HCT116 (cell line): ENCODE results near the gene KRTAP5-9. TPM values are rescaled to one million over a fixed set of nuclear protein-coding genes. Genes with fewer than 3 reads are reported as not detected.

Source experiments
- ATAC-seq: fragments of 200-7000 bp; cut with Tn5 transposase; 2 replicates; pipeline ENCODE4 v1.9.1; 2020; ENCODE audit warnings: mild to moderate bottlenecking, moderate library complexity
- BruUV-seq: library from RNA; stranded (reverse); fragments of 400-500 nt; replicated peaks from 2 replicates; lab custom pipeline; 2021; lab: Mats Ljungman, UMichigan
- CTCF ChIA-PET: fragments of 300-600 bp; sonication (Branson Sonifier 250); formaldehyde crosslinking; loops from one replicate; lab custom pipeline; 2021; ENCODE audit warnings: antibody characterized with exemption; lab: Charles Lee
- POLR2A ChIA-PET: fragments of 300-600, 350-600 bp; sonication (Branson Sonifier 250); formaldehyde crosslinking; loops from one replicate; lab custom pipeline; 2021; ENCODE audit warnings: antibody characterized with exemption; lab: Charles Lee
- RAD21 ChIA-PET, 2 experiments: fragments of 300-600 bp; sonication (Branson Sonifier 250); formaldehyde crosslinking; loops; one replicate each; lab custom pipeline; 2023; ENCODE audit warnings: low total read pairs in 2 of 2; ENCODE audit not compliant: uncharacterized antibody in 2 of 2, unreplicated experiment in 2 of 2, low non-redundant PET in 1 of 2; lab: Charles Lee
- DNase-seq: peaks from one replicate; pipeline ENCODE4 v3.0.0-alpha.2; 2010; ENCODE audit warnings: low read depth, low spot score
- H2AFZ ChIP-seq: fragments of 200-600 bp; shearing (Covaris generic), sonication (generic); 2 replicates; pipeline ENCODE4 v1.6.1; 2017; ENCODE audit warnings: low read depth, mixed run types, mixed read lengths, antibody characterized with exemption, low read length; ENCODE audit not compliant: poor library complexity, severe bottlenecking
- H3K27ac ChIP-seq: 2 replicates; pipeline ENCODE4 v1.5.1; 2012; ENCODE audit warnings: low read depth, low read length
- H3K27me3 ChIP-seq: fragments of 200-600 bp; sonication (generic); 2 replicates; pipeline ENCODE4 v1.6.1; 2016; ENCODE audit warnings: mixed run types, low read length, mixed read lengths; ENCODE audit not compliant: insufficient read depth
- H3K36me3 ChIP-seq, 2 experiments: fragments of 200-500 bp in 1 of 2; fragments of 200-600 bp in 1 of 2; sonication (Bioruptor generic) in 1 of 2; sonication (generic) in 1 of 2; 2 replicates each; pipeline versions ENCODE4 v1.5.1 to v1.6.1; 2014 to 2016; ENCODE audit warnings: low read length in 2 of 2, inconsistent platforms in 1 of 2, mixed read lengths in 1 of 2, mixed run types in 1 of 2; ENCODE audit not compliant: insufficient read depth in 2 of 2, control insufficient read depth in 1 of 2
- H3K4me1 ChIP-seq, 2 experiments: fragments of 200-600 bp in 1 of 2; sonication (generic) in 1 of 2; 2 replicates each; pipeline versions ENCODE4 v1.5.1 to v1.6.1; 2012 to 2017; ENCODE audit warnings: low read length in 2 of 2, inconsistent platforms in 1 of 2, mild to moderate bottlenecking in 1 of 2, mixed read lengths in 1 of 2, mixed run types in 1 of 2, moderate library complexity in 1 of 2; ENCODE audit not compliant: insufficient read depth in 2 of 2, control insufficient read depth in 1 of 2
- H3K4me2 ChIP-seq: fragments of 200-600 bp; sonication (generic); 2 replicates; pipeline ENCODE4 v1.6.1; 2017; ENCODE audit warnings: mixed run types, low read length, mixed read lengths
- H3K4me3 ChIP-seq, 2 experiments: fragments of 200-600 bp in 1 of 2; sonication (generic) in 1 of 2; replicated peaks in 1 of 2; 2 replicates each; pipeline ENCODE4 v1.5.1; 2011 to 2016; ENCODE audit warnings: low read length in 2 of 2, control low read depth in 1 of 2, low read depth in 1 of 2, mild to moderate bottlenecking in 1 of 2, mixed read lengths in 1 of 2, mixed run types in 1 of 2
- H3K79me2 ChIP-seq: fragments of 200-600 bp; sonication (generic); 2 replicates; pipeline ENCODE4 v1.6.1; 2017; ENCODE audit warnings: mild to moderate bottlenecking, mixed run types, low read length, moderate library complexity, mixed read lengths; ENCODE audit not compliant: insufficient read depth
- H3K9ac ChIP-seq: fragments of 200-600 bp; sonication (generic); 2 replicates; pipeline ENCODE4 v1.6.1; 2016; ENCODE audit warnings: low read length, mixed read lengths
- H3K9me2 ChIP-seq: fragments of 200-600 bp; sonication (generic), shearing (Covaris generic); 2 replicates; pipeline ENCODE4 v1.6.1; 2017; ENCODE audit warnings: mixed run types, mild to moderate bottlenecking, moderate library complexity; ENCODE audit not compliant: insufficient read depth
- H3K9me3 ChIP-seq, 2 experiments: fragments of 200-500 bp in 1 of 2; fragments of 200-600 bp in 1 of 2; sonication (Bioruptor generic) in 1 of 2; sonication (generic) in 1 of 2; 2 replicates each; pipeline ENCODE4 v1.6.1; 2014 to 2017; ENCODE audit warnings: low read length in 2 of 2, mixed read lengths in 2 of 2, inconsistent platforms in 1 of 2, low read depth in 1 of 2, mild to moderate bottlenecking in 1 of 2, mixed run types in 1 of 2, moderate library complexity in 1 of 2; ENCODE audit not compliant: control insufficient read depth in 1 of 2, insufficient read depth in 1 of 2
- H4K20me1 ChIP-seq: fragments of 200-600 bp; sonication (generic), shearing (Covaris generic); 2 replicates; pipeline ENCODE4 v1.6.1; 2017; ENCODE audit warnings: mixed run types, mild to moderate bottlenecking, moderate library complexity; ENCODE audit not compliant: insufficient read depth
- ATF3 ChIP-seq: IDR thresholded peaks from 2 replicates; pipeline ENCODE4 v1.6.1; 2012
- CBX3 ChIP-seq: IDR thresholded peaks from 2 replicates; pipeline ENCODE4 v1.6.1; 2012; ENCODE audit warnings: low read depth
- CEBPB ChIP-seq: IDR thresholded peaks from 2 replicates; pipeline ENCODE4 v1.6.1; 2012; ENCODE audit warnings: low read depth
- CTCF ChIP-seq, 3 experiments: fragments of 200-600 bp in 1 of 3; sonication (generic) in 1 of 3; IDR thresholded peaks in 2 of 3; conservative IDR thresholded peaks in 1 of 3; 2 replicates each; pipeline ENCODE4 v1.5.1; 2012 to 2017; ENCODE audit warnings: low read depth in 2 of 3, low read length in 2 of 3, antibody characterized with exemption in 1 of 3, borderline replicate concordance in 1 of 3, control low read depth in 1 of 3, mild to moderate bottlenecking in 1 of 3, mixed read lengths in 1 of 3, mixed run types in 1 of 3, moderate library complexity in 1 of 3; ENCODE audit not compliant: insufficient read depth in 1 of 3
- ELF1 ChIP-seq: IDR thresholded peaks from 2 replicates; pipeline ENCODE4 v1.6.1; 2012; ENCODE audit warnings: low read depth, borderline replicate concordance
- EZH2 ChIP-seq: fragments of 200-600 bp; sonication (generic); IDR thresholded peaks from 2 replicates; pipeline ENCODE4 v1.6.1; 2017; ENCODE audit warnings: antibody characterized with exemption, mixed run types
- EZH2phosphoT487 ChIP-seq: fragments of 200-600 bp; IDR thresholded peaks from 2 replicates; pipeline ENCODE4 v1.6.1; 2018; ENCODE audit warnings: antibody characterized with exemption, borderline replicate concordance
- FOSL1 ChIP-seq: IDR thresholded peaks from 2 replicates; pipeline ENCODE4 v1.6.1; 2012; ENCODE audit warnings: low read depth
- MAX ChIP-seq: IDR thresholded peaks from 2 replicates; pipeline ENCODE4 v1.6.1; 2012
- POLR2AphosphoS5 ChIP-seq: IDR thresholded peaks from 2 replicates; pipeline ENCODE4 v1.6.1; 2011; ENCODE audit warnings: mild to moderate bottlenecking, low read depth, low read length, moderate library complexity
- RAD21 ChIP-seq: IDR thresholded peaks from 2 replicates; pipeline ENCODE4 v1.6.1; 2012; ENCODE audit warnings: low read depth, mild to moderate bottlenecking
- REST ChIP-seq: IDR thresholded peaks from 2 replicates; pipeline ENCODE4 v1.6.1; 2012; ENCODE audit warnings: low read depth
- SIN3A ChIP-seq: IDR thresholded peaks from 2 replicates; pipeline ENCODE4 v1.6.1; 2012; ENCODE audit warnings: low read depth
- SP1 ChIP-seq: IDR thresholded peaks from 2 replicates; pipeline ENCODE4 v1.6.1; 2012; ENCODE audit warnings: low read depth
- SRF ChIP-seq: IDR thresholded peaks from 2 replicates; pipeline ENCODE4 v1.6.1; 2012; ENCODE audit warnings: low read depth
- TCF7L2 ChIP-seq: IDR thresholded peaks from 2 replicates; pipeline ENCODE4 v1.7.0; 2011; ENCODE audit warnings: borderline replicate concordance, inconsistent platforms; ENCODE audit not compliant: insufficient read depth, insufficient read length; ENCODE audit errors: extremely low read depth
- YY1 ChIP-seq: IDR thresholded peaks from 2 replicates; pipeline ENCODE4 v1.6.1; 2011; ENCODE audit warnings: low read length, low read depth, moderate library complexity, mild to moderate bottlenecking; ENCODE audit not compliant: insufficient replicate concordance; ENCODE audit errors: extremely low read depth
- ZBTB33 ChIP-seq: IDR thresholded peaks from 2 replicates; pipeline ENCODE4 v1.6.1; 2011; ENCODE audit warnings: mild to moderate bottlenecking, low read length, moderate library complexity; ENCODE audit not compliant: insufficient replicate concordance; ENCODE audit errors: extremely low read depth
- ZFX ChIP-seq: fragments of 450-650 bp; IDR thresholded peaks from 2 replicates; pipeline ENCODE4 v1.6.1; 2017
- ZNF274 ChIP-seq: fragments of 200-500 bp; sonication (Bioruptor generic); IDR thresholded peaks from 2 replicates; pipeline ENCODE4 v1.6.1; 2014; ENCODE audit warnings: mild to moderate bottlenecking, low read depth, low read length, inconsistent platforms
- intact Hi-C: fragments of 100-400 bp; cut with micrococcal nuclease; formaldehyde crosslinking; loops from 2 replicates; pipeline ENCODE4 v1.10.0; 2022
- total RNA-seq: library from RNA; stranded (reverse); gene quantifications from one replicate; pipeline ENCODE4 v1.2.1, GENCODE V29; 2021; ENCODE audit not compliant: unreplicated experiment

The KRTAP5-9 gene
- total RNA-seq, 1 experiment from 2014 or later = 0.27 TPM

- BruUV-seq = no TSS peak
- intact Hi-C loops = no loop called here
These were observed 43.2 kb upstream of the KRTAP5-9 start for GRCh38 chr11:71505001-71505400.

More at GRCh38 chr11:71505001-71505400, 43.2 kb upstream of the KRTAP5-9 start:
- CTCF ChIA-PET = no interaction called here
- no peak for DNase-seq
- H3K27ac ChIP-seq = no peak overlapping the region
- no peak overlapping the region for H3K4me2 ChIP-seq
- H3K36me3 ChIP-seq = no peaks in the 10 kb centered on the region
- H3K4me3 ChIP-seq = no peak overlapping the region
- H3K9me2 ChIP-seq = no peaks in the 10 kb centered on the region
- H4K20me1 ChIP-seq = no peaks in the 10 kb centered on the region
- POLR2A ChIA-PET = no interaction called here
- no peak for TF ChIP-seq REST
- no peak for TF ChIP-seq FOSL1
- TF ChIP-seq ZNF274 = no peak
- no peak for TF ChIP-seq SP1
- no peak for TF ChIP-seq CBX3
- no peak for TF ChIP-seq ATF3
- no peak for TF ChIP-seq CTCF (IDR thresholded peaks at IDR 0.05 in 2 of 3, conservative IDR thresholded peaks at IDR 0.05 in 1 of 3; ENCODE audit: borderline replicate concordance in 1 of 3, insufficient read depth in 1 of 3, low read depth in 2 of 3, low read length in 2 of 3)
- TF ChIP-seq SIN3A = no peak
- TF ChIP-seq ELF1 = no peak
- no peak for TF ChIP-seq CEBPB
- no peak for TF ChIP-seq SRF
- TF ChIP-seq ZBTB33 = no peak
- TF ChIP-seq RAD21 = no peak
- no peak for TF ChIP-seq ZFX
- TF ChIP-seq MAX = no peak
- no peak for TF ChIP-seq EZH2phosphoT487
- TF ChIP-seq EZH2 = no peak
- TF ChIP-seq POLR2AphosphoS5 = no peak
- TF ChIP-seq YY1 = no peak
- TF ChIP-seq TCF7L2 = no peak
- TF ChIP-seq, all 23 proteins: peak for 0
- RAD21 ChIA-PET = no interaction called here
- H3K79me2 ChIP-seq = no peaks in the 10 kb centered on the region
- H3K9me3 ChIP-seq = no peaks in the 10 kb centered on the region
- peaks cover 11 to 12% of the 10 kb centered on the region in 2 experiments; a peak in 3 of 4 replicates for H3K4me1 ChIP-seq
- ATAC-seq = no peak
- H2AFZ ChIP-seq = no peak overlapping the region
- no peaks in the 10 kb centered on the region for H3K27me3 ChIP-seq
- no peak overlapping the region for H3K9ac ChIP-seq
